Stomach (tissue), 9 donors: ENCODE data around the gene NDC1. TPM values are rescaled to one million over a fixed set of nuclear protein-coding genes. Genes with fewer than 3 reads are reported as not detected.
A peak's percentile ranks its signal among the peaks of the same experiment; 100 is the strongest.

Source experiments
- DNase-seq, 2 donors: peaks; one replicate each; pipeline versions ENCODE4 v3.0.0 to v3.0.0-alpha.2; 2013 to 2019
- H3K27ac ChIP-seq, 5 donors: fragments of 200-600 bp in 4 of 5; sonication (generic) in 4 of 5; one replicate each; pipeline ENCODE4 v1.5.1; 2013 to 2019; ENCODE audit warnings: mild to moderate bottlenecking in 1 of 5, moderate library complexity in 1 of 5
- H3K27me3 ChIP-seq, 3 donors: fragments of 200-600 bp; sonication (generic); one replicate each; pipeline ENCODE4 v1.5.1; 2017 to 2019; ENCODE audit warnings: mixed run types in 1 of 3
- H3K36me3 ChIP-seq, 4 donors: fragments of 200-600 bp; sonication (generic); 1 replicate in 3 of 4; 2 replicates in 1 of 4; pipeline ENCODE4 v1.5.1; 2016 to 2019
- H3K4me1 ChIP-seq, 4 donors: fragments of 200-600 bp; sonication (generic); one replicate each; pipeline ENCODE4 v1.5.1; 2016 to 2019
- H3K4me3 ChIP-seq, 4 donors: fragments of 200-600 bp; sonication (generic) in 3 of 4; one replicate each; pipeline ENCODE4 v1.5.1; 2016 to 2019; ENCODE audit warnings: mild to moderate bottlenecking in 1 of 4
- H3K9me3 ChIP-seq, 4 donors: fragments of 200-600 bp; sonication (generic); one replicate each; pipeline ENCODE4 v1.5.1; 2016 to 2019
- CTCF ChIP-seq, 7 experiments: fragments of 450-650 bp in 4 of 7; fragments of 200-600 bp in 3 of 7; sonication (generic) in 3 of 7; IDR thresholded peaks; one replicate each; pipeline ENCODE4 v1.5.1; 2016 to 2019; ENCODE audit warnings: antibody characterized with exemption in 7 of 7, control low read depth in 2 of 7, mild to moderate bottlenecking in 1 of 7
- EP300 ChIP-seq: sonication (generic); formaldehyde crosslinking; IDR thresholded peaks from one replicate; pipeline ENCODE4 v1.6.1; 2017; ENCODE audit warnings: antibody characterized with exemption
- POLR2A ChIP-seq, 4 donors: fragments of 450-650 bp; IDR thresholded peaks; one replicate each; pipeline ENCODE4 v1.6.1; 2016; ENCODE audit warnings: antibody characterized with exemption in 4 of 4, control low read depth in 2 of 4, mild to moderate bottlenecking in 1 of 4, moderate library complexity in 1 of 4
- POLR2AphosphoS5 ChIP-seq, 3 donors: sonication (generic); formaldehyde crosslinking; IDR thresholded peaks; one replicate each; pipeline ENCODE4 v1.6.1; 2016; ENCODE audit warnings: antibody characterized with exemption in 3 of 3
- WGBS, 5 donors: extraction: QIAGEN DNeasy Blood & Tissue Kit in 3 of 5; methylation state at CpG; one replicate each; pipeline versions ENCODE4 v1.1.5 to v1.1.7; 2013 to 2018; 5-methylcytosine and 5-hydroxymethylcytosine counted together
- intact Hi-C: fragments of 100-400 bp; cut with DNase I; formaldehyde crosslinking; loops from one replicate; pipeline ENCODE4 v1.15.1; 2023; ENCODE audit warnings: low total_unique reads
- polyA plus RNA-seq, 3 donors: library from polyadenylated mRNA; stranded (reverse); fragments of 200-250 nt; gene quantifications; one replicate each; pipeline ENCODE4 v1.2.3, GENCODE V29; 2013
- total RNA-seq, 5 donors: library from RNA; depleted of rRNA; stranded (reverse); fragments of >200 nt; gene quantifications; one replicate each; pipeline versions ENCODE4 v1.1.0 to v1.2.3, GENCODE V29; 2014 to 2016
- donor health status: healthy with polysubstance abuse.
- donor health status: Bipolar disorder and iron deficiency.
- donor health status: healthy.

Gene NDC1
- total and polyA plus RNA-seq, 8 donors, result 2.6 to 46.9 (median 7.7) TPM

GRCh38 chr1:53734650-53735211 lies 103.4 kb downstream of the NDC1 start:
- WGBS, 5 donors, result 62 to 66% (median 63%) methylated on average over 10 of the region's 10 CpGs
- no peak overlapping the region for H3K4me3 ChIP-seq
- intact Hi-C loops, result no loop called here
- peak overlapping the region in 4 of 5 donors; percentile 34 to 63 (median 54) for H3K27ac ChIP-seq
- peaks cover 4 to 65% (median 25%) of the 10 kb centered on the region in 3 donors for H3K27me3 ChIP-seq
- no peaks in the 10 kb centered on the region for H3K9me3 ChIP-seq
- DNase-seq, result peak in 1 of 2 donors; percentile 25
- no peaks in the 10 kb centered on the region for H3K36me3 ChIP-seq
- peaks cover 18 to 23% (median 21%) of the 10 kb centered on the region in 4 donors for H3K4me1 ChIP-seq
- TF ChIP-seq CTCF (IDR thresholded peaks at IDR 0.05), result no peak
- no peak for TF ChIP-seq POLR2A (IDR thresholded peaks at IDR 0.05)
- TF ChIP-seq POLR2AphosphoS5 (IDR thresholded peaks at IDR 0.05), result no peak
- no peak for TF ChIP-seq EP300

- Histone ChIP-seq H3K9me3 (no peaks in the 10 kb centered on the region), H3K27ac (peak overlapping the region in 3 of 5 donors; percentile 27 to 59 (median 57)), H3K27me3 (peaks cover 4 to 59% (median 19%) of the 10 kb centered on the region in 3 donors), H3K4me1 (peaks cover 14 to 17% (median 15%) of the 10 kb centered on the region in 4 donors), H3K4me3 (no peak overlapping the region), H3K36me3 (no peaks in the 10 kb centered on the region)
- 70 to 84% (median 78%) methylated on average over 10 of the region's 10 CpGs for WGBS, 5 donors
- intact Hi-C loops, result no loop called here
- no peak for TF ChIP-seq EP300
- TF ChIP-seq POLR2AphosphoS5 (IDR thresholded peaks at IDR 0.05), result no peak
- no peak for TF ChIP-seq CTCF (IDR thresholded peaks at IDR 0.05)
- no peak for TF ChIP-seq POLR2A (IDR thresholded peaks at IDR 0.05)
- DNase-seq, result no peak
Measured at GRCh38 chr1:53733975-53734649, 104.0 kb downstream of the NDC1 start.

GRCh38 chr1:53733447-53733931 lies 104.6 kb downstream of the NDC1 start:
- Histone ChIP-seq H3K4me3 (no peak overlapping the region), H3K27me3 (peaks cover 4 to 52% (median 15%) of the 10 kb centered on the region in 3 donors), H3K36me3 (no peaks in the 10 kb centered on the region), H3K4me1 (peaks cover 9 to 13% (median 11%) of the 10 kb centered on the region in 4 donors), H3K27ac (peak overlapping the region in 3 of 5 donors; percentile 23 to 59 (median 27)), H3K9me3 (no peaks in the 10 kb centered on the region)
- TF ChIP-seq EP300, result no peak
- TF ChIP-seq POLR2AphosphoS5 (IDR thresholded peaks at IDR 0.05), result no peak
- TF ChIP-seq POLR2A (IDR thresholded peaks at IDR 0.05), result no peak
- TF ChIP-seq CTCF (IDR thresholded peaks at IDR 0.05), result no peak
- intact Hi-C loops, result no loop called here
- no peak for DNase-seq
- 88 to 94% (median 90%) methylated on average over 12 of the region's 12 CpGs for WGBS, 5 donors

- no peaks in the 10 kb centered on the region for H3K36me3 ChIP-seq
- no peak for TF ChIP-seq POLR2AphosphoS5 (IDR thresholded peaks at IDR 0.05)
- TF ChIP-seq POLR2A (IDR thresholded peaks at IDR 0.05), result no peak
- TF ChIP-seq EP300, result no peak
- TF ChIP-seq CTCF (IDR thresholded peaks at IDR 0.05), result no peak
- intact Hi-C loops, result no loop called here
- H3K4me3 ChIP-seq, result no peak overlapping the region
- H3K27me3 ChIP-seq, result peaks cover 0 to 47% (median 9%) of the 10 kb centered on the region in 3 donors
- 52 to 65% (median 60%) methylated on average over 6 of the region's 6 CpGs for WGBS, 5 donors
- no peaks in the 10 kb centered on the region for H3K9me3 ChIP-seq
- no peak for DNase-seq
- H3K27ac ChIP-seq, result peak overlapping the region in 2 of 5 donors; percentile 30 to 59
- H3K4me1 ChIP-seq, result peaks cover 4 to 7% (median 5%) of the 10 kb centered on the region in 4 donors
Measured at GRCh38 chr1:53732912-53733317, 105.2 kb downstream of the NDC1 start.
